ENCODE results near the gene ULBP1. TPM values are rescaled to one million over a fixed set of nuclear protein-coding genes. Genes with fewer than 3 reads are reported as not detected.
"Not testable (repeated sequence)": the region's sequence is repeated elsewhere in the genome, so short reads cannot be mapped to it uniquely, and the experiment has no call there.

The ULBP1 gene
- total RNA-seq, 2 donors from 2014 or later, result 9.4 to 12.4 TPM

GRCh38 chr6:149924933-149925252 lies 38.9 kb upstream of the ULBP1 start:
- Mint-ChIP-seq H3K27me3 (ENCODE audit: low read depth) (peaks cover 95% of the 10 kb centered on the region), H3K4me3 (peak overlapping the region in 1 of 2 donors; percentile 86), H3K27ac (no peak overlapping the region), H3K4me1 (ENCODE audit: low read depth) (peaks cover 34% of the 10 kb centered on the region), H3K9me3 (no peaks in the 10 kb centered on the region), H3K36me3 (ENCODE audit: insufficient read depth in 2 of 2) (no peaks in the 10 kb centered on the region)
- ATAC-seq (replicated peaks in 1 of 2), result no peak
- DNase-seq, result no peak

- Mint-ChIP-seq H3K4me3 (peak overlapping the region; percentile 49 to 76), H3K27ac (no peak overlapping the region), H3K27me3 (ENCODE audit: low read depth) (peaks cover 95% of the 10 kb centered on the region), H3K9me3 (no peaks in the 10 kb centered on the region), H3K36me3 (ENCODE audit: insufficient read depth in 2 of 2) (no peaks in the 10 kb centered on the region), H3K4me1 (ENCODE audit: low read depth) (peaks cover 34% of the 10 kb centered on the region)
- DNase-seq (no peak), ATAC-seq (replicated peaks in 1 of 2) (no peak)
These were observed 38.3 kb upstream of the ULBP1 start for GRCh38 chr6:149925253-149925973.

DNA sequence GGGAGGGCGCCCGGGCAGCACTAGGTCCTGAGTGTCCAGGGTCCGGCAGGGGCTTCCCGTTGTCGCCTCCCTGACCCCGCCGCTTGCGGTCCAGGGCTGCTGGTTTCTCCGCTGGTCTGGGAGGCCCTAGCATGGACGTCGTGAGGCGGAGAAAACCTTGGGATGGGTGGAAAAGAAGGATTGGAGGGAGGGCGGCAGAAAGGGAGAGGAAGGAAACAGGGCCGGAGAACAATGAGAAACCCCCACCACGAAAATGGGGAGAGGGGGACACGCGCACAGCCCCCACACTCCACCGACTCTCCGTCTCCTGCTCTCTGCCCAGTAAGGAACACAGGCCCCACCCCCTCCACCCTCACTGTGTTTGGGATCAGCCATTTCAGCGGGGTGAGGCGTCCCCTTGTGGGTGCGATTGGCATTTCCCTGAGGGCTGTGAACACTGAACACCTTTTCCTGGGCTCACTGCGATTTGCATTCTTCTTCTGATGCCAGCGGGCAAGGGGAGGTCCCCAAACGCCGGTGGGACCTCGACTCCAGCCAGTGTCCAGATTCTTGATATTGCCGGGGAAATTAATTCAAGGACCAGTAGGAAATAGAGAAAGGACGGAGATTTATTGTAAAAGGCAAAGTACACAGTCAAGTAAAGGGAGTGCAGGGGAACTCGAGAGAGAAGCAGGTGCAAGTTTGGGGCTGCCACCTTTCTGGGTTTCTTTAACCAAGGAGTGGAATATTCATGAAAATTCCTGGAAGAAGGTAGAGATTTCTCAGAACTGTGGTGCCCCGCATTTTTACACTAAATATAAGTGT lies 37.6 kb upstream of the ULBP1 start:
- H3K36me3 Mint-ChIP-seq (ENCODE audit: insufficient read depth in 2 of 2), result no peaks in the 10 kb centered on the region
- no peaks in the 10 kb centered on the region for H3K9me3 Mint-ChIP-seq
- peak; percentile 84 to 85 for DNase-seq
- peaks cover 95% of the 10 kb centered on the region for H3K27me3 Mint-ChIP-seq (ENCODE audit: low read depth)
- H3K27ac Mint-ChIP-seq, result no peak overlapping the region
- peaks cover 34% of the 10 kb centered on the region for H3K4me1 Mint-ChIP-seq (ENCODE audit: low read depth)
- peak; percentile 70 to 74 for ATAC-seq (replicated peaks in 1 of 2)
- H3K4me3 Mint-ChIP-seq, result peak overlapping the region; percentile 49 to 76

- not testable (repeated sequence) for H3K27ac Mint-ChIP-seq; H3K36me3 Mint-ChIP-seq (ENCODE audit: insufficient read depth in 2 of 2); DNase-seq; H3K4me3 Mint-ChIP-seq; ATAC-seq (replicated peaks in 1 of 2); H3K9me3 Mint-ChIP-seq
- peaks cover 95% of the 10 kb centered on the region for H3K27me3 Mint-ChIP-seq (ENCODE audit: low read depth)
- peaks cover 32% of the 10 kb centered on the region for H3K4me1 Mint-ChIP-seq (ENCODE audit: low read depth)
These were observed 36.7 kb upstream of the ULBP1 start for GRCh38 chr6:149927025-149927424.

DNA sequence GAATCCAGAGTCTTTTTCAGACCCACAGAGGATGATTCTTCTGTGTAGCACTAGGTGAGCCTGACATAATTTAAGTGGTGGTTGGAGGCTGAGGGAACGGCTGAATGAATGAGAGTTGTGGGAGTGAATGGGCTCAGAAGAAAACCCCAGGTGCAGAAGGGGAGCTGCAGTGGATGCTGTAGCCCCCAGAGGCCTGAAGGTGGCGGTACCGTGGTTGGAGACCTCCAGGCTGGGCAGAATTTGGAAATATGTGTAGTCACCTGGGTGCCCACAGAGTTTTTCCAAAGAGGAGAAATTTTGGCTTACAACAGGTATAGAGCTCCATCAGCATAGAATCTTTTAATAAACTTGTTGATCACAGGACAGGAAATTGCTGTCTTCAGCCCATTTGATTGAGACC lies 34.3 kb upstream of the ULBP1 start:
- Mint-ChIP-seq H3K4me1 (ENCODE audit: low read depth) (peaks cover 15% of the 10 kb centered on the region), H3K4me3 (no peak overlapping the region), H3K27ac (no peak overlapping the region), H3K9me3 (no peaks in the 10 kb centered on the region), H3K36me3 (ENCODE audit: insufficient read depth in 2 of 2) (no peaks in the 10 kb centered on the region), H3K27me3 (ENCODE audit: low read depth) (peaks cover 91% of the 10 kb centered on the region)
- peak in 1 of 2 donors; percentile 46 for DNase-seq
- no peak for ATAC-seq (replicated peaks in 1 of 2)

- Mint-ChIP-seq H3K9me3 (no peaks in the 10 kb centered on the region), H3K27me3 (ENCODE audit: low read depth) (peaks cover 93% of the 10 kb centered on the region), H3K4me3 (no peak overlapping the region), H3K27ac (no peak overlapping the region), H3K36me3 (ENCODE audit: insufficient read depth in 2 of 2) (no peaks in the 10 kb centered on the region), H3K4me1 (ENCODE audit: low read depth) (peaks cover 15% of the 10 kb centered on the region)
- ATAC-seq (replicated peaks in 1 of 2) (no peak), DNase-seq (no peak)
These were observed 32.2 kb upstream of the ULBP1 start for GRCh38 chr6:149931501-149931900.

DNA sequence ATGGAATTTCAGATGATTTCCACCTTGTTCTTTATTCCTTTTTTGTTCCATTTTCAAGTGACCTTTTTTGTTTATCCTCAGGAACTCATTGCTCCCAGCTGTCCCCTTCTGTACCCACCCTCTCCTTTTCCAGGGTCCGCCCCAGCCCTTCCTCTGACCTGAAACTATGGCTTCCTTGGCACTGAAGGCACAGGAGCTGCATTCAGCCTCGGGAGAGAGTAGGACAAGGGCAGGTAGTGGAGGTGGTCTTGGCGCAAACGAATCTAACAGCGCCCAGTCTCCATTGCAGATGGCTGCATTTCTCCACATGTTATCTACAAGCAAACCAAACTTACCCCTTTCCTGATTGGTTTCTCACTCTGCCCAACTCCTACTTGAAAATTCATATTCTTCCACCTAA lies 30.7 kb upstream of the ULBP1 start:
- Mint-ChIP-seq H3K27ac (no peak overlapping the region), H3K36me3 (ENCODE audit: insufficient read depth in 2 of 2) (no peaks in the 10 kb centered on the region), H3K4me1 (ENCODE audit: low read depth) (peaks cover 20% of the 10 kb centered on the region), H3K9me3 (no peaks in the 10 kb centered on the region), H3K27me3 (ENCODE audit: low read depth) (peaks cover 96% of the 10 kb centered on the region), H3K4me3 (no peak overlapping the region)
- DNase-seq (no peak), ATAC-seq (replicated peaks in 1 of 2) (no peak)

GRCh38 chr6:149933461-149933860 lies 30.3 kb upstream of the ULBP1 start:
- ATAC-seq (replicated peaks in 1 of 2) (no peak), DNase-seq (no peak)
- H3K9me3 Mint-ChIP-seq, result no peaks in the 10 kb centered on the region
- peaks cover 92% of the 10 kb centered on the region for H3K27me3 Mint-ChIP-seq (ENCODE audit: low read depth)
- H3K4me3 Mint-ChIP-seq, result no peak overlapping the region
- no peaks in the 10 kb centered on the region for H3K36me3 Mint-ChIP-seq (ENCODE audit: insufficient read depth in 2 of 2)
- no peak overlapping the region for H3K27ac Mint-ChIP-seq
- peaks cover 23% of the 10 kb centered on the region for H3K4me1 Mint-ChIP-seq (ENCODE audit: low read depth)

GRCh38 chr6:149934249-149935156 lies 29.2 kb upstream of the ULBP1 start:
- H3K4me1 Mint-ChIP-seq (ENCODE audit: low read depth), result peaks cover 31% of the 10 kb centered on the region
- DNase-seq (peak; percentile 58 to 73), ATAC-seq (replicated peaks in 1 of 2) (peak; percentile 21 to 27)
- no peak overlapping the region for H3K27ac Mint-ChIP-seq
- H3K27me3 Mint-ChIP-seq (ENCODE audit: low read depth), result peaks cover 89% of the 10 kb centered on the region
- no peaks in the 10 kb centered on the region for H3K36me3 Mint-ChIP-seq (ENCODE audit: insufficient read depth in 2 of 2)
- H3K9me3 Mint-ChIP-seq, result no peaks in the 10 kb centered on the region
- H3K4me3 Mint-ChIP-seq, result no peak overlapping the region

DNA sequence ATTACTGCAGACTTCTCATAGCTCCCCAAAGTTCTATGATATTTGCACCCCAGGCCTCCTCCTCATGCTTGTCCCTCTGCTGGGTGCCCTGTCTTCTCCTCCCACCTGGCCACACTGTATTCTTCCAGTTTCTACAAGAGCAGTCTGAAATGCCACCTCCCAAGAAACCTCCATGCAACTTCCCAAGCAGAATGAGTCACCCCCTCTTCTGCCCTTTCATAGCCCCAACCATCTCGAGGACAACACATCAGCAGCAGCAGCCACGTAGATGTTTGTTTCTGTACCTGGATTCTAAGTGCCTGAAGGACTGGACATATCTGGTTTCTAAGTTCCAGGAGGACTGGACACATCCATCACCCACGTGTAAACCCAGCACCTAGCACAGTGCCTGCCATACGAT lies 28.5 kb upstream of the ULBP1 start:
- ATAC-seq (replicated peaks in 1 of 2) (no peak), DNase-seq (no peak)
- Mint-ChIP-seq H3K9me3 (no peaks in the 10 kb centered on the region), H3K27me3 (ENCODE audit: low read depth) (peaks cover 89% of the 10 kb centered on the region), H3K4me3 (no peak overlapping the region), H3K4me1 (ENCODE audit: low read depth) (peaks cover 39% of the 10 kb centered on the region), H3K27ac (no peak overlapping the region), H3K36me3 (ENCODE audit: insufficient read depth in 2 of 2) (no peaks in the 10 kb centered on the region)

GRCh38 chr6:149935668-149936067 lies 28.1 kb upstream of the ULBP1 start:
- no peak for ATAC-seq (replicated peaks in 1 of 2)
- Mint-ChIP-seq H3K27ac (no peak overlapping the region), H3K9me3 (no peaks in the 10 kb centered on the region), H3K36me3 (ENCODE audit: insufficient read depth in 2 of 2) (no peaks in the 10 kb centered on the region), H3K4me1 (ENCODE audit: low read depth) (peaks cover 43% of the 10 kb centered on the region), H3K4me3 (no peak overlapping the region), H3K27me3 (ENCODE audit: low read depth) (peaks cover 89% of the 10 kb centered on the region)
- DNase-seq, result no peak

DNA sequence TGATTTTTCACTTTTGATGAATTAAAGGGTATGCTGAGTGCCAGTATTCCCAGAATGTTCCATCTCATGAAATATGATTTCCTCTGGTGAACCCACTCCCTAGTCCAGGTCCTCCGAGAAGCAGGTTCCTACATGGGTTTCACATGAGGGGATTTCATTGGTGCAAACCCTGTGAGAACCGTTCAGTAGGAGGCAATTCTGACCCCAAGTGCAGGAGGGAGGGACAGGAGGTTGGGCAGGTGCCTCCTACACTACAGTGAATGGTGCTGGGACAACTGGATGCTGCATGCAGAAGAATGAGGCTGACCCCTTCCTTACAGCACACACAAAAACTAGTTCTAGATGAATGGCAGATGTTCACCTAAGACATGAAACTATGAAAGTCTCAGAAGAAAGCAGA lies 27.0 kb upstream of the ULBP1 start:
- H3K36me3 Mint-ChIP-seq (ENCODE audit: insufficient read depth in 2 of 2), result no peaks in the 10 kb centered on the region
- no peak overlapping the region for H3K27ac Mint-ChIP-seq
- H3K27me3 Mint-ChIP-seq (ENCODE audit: low read depth), result peaks cover 80% of the 10 kb centered on the region
- peaks cover 54% of the 10 kb centered on the region for H3K4me1 Mint-ChIP-seq (ENCODE audit: low read depth)
- ATAC-seq (replicated peaks in 1 of 2), result no peak
- no peaks in the 10 kb centered on the region for H3K9me3 Mint-ChIP-seq
- H3K4me3 Mint-ChIP-seq, result no peak overlapping the region
- no peak for DNase-seq

DNA sequence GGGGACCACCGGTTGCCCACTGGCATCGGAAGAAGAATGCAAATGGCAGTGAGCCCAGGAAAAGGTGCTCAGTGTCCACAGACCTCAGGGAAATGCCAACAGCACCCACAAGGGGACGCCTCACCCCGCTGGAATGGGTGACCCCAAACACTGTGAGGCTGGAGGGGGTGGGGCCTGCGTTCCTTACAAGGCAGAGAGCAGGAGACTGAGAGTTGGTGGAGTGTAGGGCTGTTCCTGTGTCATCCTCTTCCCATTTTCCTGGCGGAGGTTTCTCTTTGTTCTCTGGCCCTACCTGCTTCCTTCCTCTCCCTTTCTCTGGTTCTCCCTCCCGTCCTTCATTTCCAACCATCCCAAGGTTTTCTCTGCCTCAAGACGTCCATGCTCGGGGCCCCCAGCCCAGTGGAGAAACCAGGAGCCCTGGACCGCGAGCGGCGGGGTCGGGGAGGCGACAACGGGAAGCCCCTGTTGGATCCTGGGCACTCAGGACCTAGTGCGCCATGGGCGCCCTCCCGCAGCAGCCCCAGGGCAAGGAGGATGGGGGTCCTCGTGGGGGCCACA lies 25.7 kb upstream of the ULBP1 start:
- Mint-ChIP-seq H3K4me3 (peak overlapping the region; percentile 79 to 94), H3K4me1 (ENCODE audit: low read depth) (peaks cover 61% of the 10 kb centered on the region), H3K27me3 (ENCODE audit: low read depth) (peaks cover 79% of the 10 kb centered on the region)
- H3K9me3 Mint-ChIP-seq; H3K27ac Mint-ChIP-seq; DNase-seq; H3K36me3 Mint-ChIP-seq (ENCODE audit: insufficient read depth in 2 of 2): not testable (repeated sequence)
- ATAC-seq (replicated peaks in 1 of 2), result peak; percentile 40 to 48
